Activated naive CD4-positive, alpha-beta T cell treated with anti-CD3 and anti-CD28 coated beads, Interleukin-2, amount 10 ng/mL, durations not matched to agents 7 days and 5 days (primary cell): ENCODE results near the gene CDC42SE2.
"Not testable (repeated sequence)": the region's sequence is repeated elsewhere in the genome, so short reads cannot be mapped to it uniquely, and the experiment has no call there.

Experiments
- CTCF ChIA-PET: fragments of 350-600 bp; sonication (Branson Sonifier 250); formaldehyde crosslinking; loops from one replicate; lab custom pipeline; 2021; ENCODE audit warnings: antibody characterized with exemption; lab: Charles Lee
- DNase-seq: peaks from one replicate; pipeline ENCODE4 v3.0.0-alpha.2; 2020
- H3K27ac Mint-ChIP-seq: one replicate; pipeline ENCODE4 v1.8.0; 2021; ENCODE audit warnings: mild to moderate bottlenecking, moderate library complexity, mixed read lengths
- H3K27me3 Mint-ChIP-seq: one replicate; pipeline ENCODE4 v1.8.0; 2021; ENCODE audit warnings: mild to moderate bottlenecking, mixed read lengths
- H3K36me3 Mint-ChIP-seq: one replicate; pipeline ENCODE4 v1.8.0; 2021; ENCODE audit warnings: mixed read lengths
- H3K4me1 Mint-ChIP-seq: one replicate; pipeline ENCODE4 v1.8.0; 2021; ENCODE audit warnings: mixed read lengths
- H3K4me3 Mint-ChIP-seq: one replicate; pipeline ENCODE4 v1.8.0; 2021; ENCODE audit warnings: mild to moderate bottlenecking, moderate library complexity, mixed read lengths
- H3K9me3 Mint-ChIP-seq: one replicate; pipeline ENCODE4 v1.8.0; 2021; ENCODE audit warnings: mixed read lengths

Gene CDC42SE2

GRCh38 chr5:131389869-131390265 is 126.0 kb downstream of the CDC42SE2 start:
- H3K4me3 Mint-ChIP-seq, result no peak overlapping the region
- H3K27ac Mint-ChIP-seq, result peak overlapping the region; percentile 80
- H3K36me3 Mint-ChIP-seq, result peaks cover 68% of the 10 kb centered on the region
- H3K9me3 Mint-ChIP-seq, result no peaks in the 10 kb centered on the region
- CTCF ChIA-PET, result no interaction called here
- peaks cover 71% of the 10 kb centered on the region for H3K4me1 Mint-ChIP-seq
- DNase-seq, result no peak
- H3K27me3 Mint-ChIP-seq, result no peaks in the 10 kb centered on the region

DNA sequence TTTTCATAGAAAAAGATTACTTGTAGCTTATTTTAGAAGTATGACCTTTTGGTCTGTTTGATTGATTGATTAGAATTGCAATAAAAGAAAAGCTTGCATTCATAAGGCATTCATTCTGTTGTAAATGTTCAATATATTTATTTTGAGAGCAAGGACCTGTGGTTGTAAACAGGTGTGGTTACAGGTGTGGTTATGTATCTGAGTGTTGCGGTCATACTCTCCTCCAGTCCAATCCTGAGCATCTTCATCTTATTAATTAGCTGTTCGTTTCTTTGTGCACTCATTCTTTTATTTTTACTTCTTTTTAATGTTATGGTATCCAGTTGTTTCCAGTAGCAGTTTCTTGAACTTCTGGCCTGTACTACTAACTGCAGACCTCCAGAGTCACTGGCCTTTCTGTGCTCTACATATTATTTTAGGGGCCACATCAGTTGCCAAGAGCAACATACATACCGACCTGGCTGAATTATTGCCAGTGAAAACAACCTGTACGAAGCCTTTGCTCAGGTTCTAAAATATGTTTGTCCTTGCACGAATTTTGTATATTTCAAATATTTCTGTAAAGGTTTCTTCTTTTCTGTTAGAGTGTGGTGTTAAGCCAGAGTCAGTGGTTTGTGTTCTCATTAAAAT is 128.7 kb downstream of the CDC42SE2 start:
- no peaks in the 10 kb centered on the region for H3K9me3 Mint-ChIP-seq
- H3K36me3 Mint-ChIP-seq, result peaks cover 74% of the 10 kb centered on the region
- CTCF ChIA-PET, result interaction anchor here (0.9 kb wide), 1 partner anchor 11 kb away, joined by 3 read pairs; no protein-coding TSS in a partner anchor
- H3K27ac Mint-ChIP-seq, result peak overlapping the region; percentile 89
- H3K27me3 Mint-ChIP-seq, result no peaks in the 10 kb centered on the region
- H3K4me1 Mint-ChIP-seq, result peaks cover 79% of the 10 kb centered on the region
- H3K4me3 Mint-ChIP-seq, result no peak overlapping the region
- no peak for DNase-seq

GRCh38 chr5:131393498-131393968 is 129.7 kb downstream of the CDC42SE2 start:
- H3K4me1 Mint-ChIP-seq, result peaks cover 79% of the 10 kb centered on the region
- DNase-seq, result no peak
- H3K27me3 Mint-ChIP-seq, result no peaks in the 10 kb centered on the region

GRCh38 chr5:131394128-131394527 is 130.3 kb downstream of the CDC42SE2 start:
- peak overlapping the region; percentile 55 for H3K4me3 Mint-ChIP-seq
- H3K9me3 Mint-ChIP-seq, result no peaks in the 10 kb centered on the region
- no peaks in the 10 kb centered on the region for H3K27me3 Mint-ChIP-seq
- peaks cover 83% of the 10 kb centered on the region for H3K36me3 Mint-ChIP-seq
- peak; percentile 57 for DNase-seq
- H3K4me1 Mint-ChIP-seq, result peaks cover 79% of the 10 kb centered on the region
- peak overlapping the region; percentile 89 for H3K27ac Mint-ChIP-seq
- CTCF ChIA-PET, result interaction anchor here (1.1 to 3.1 kb wide), 3 partner anchors 9 to 22 kb away, joined by 3 to 12 read pairs (median 5); no protein-coding TSS in a partner anchor

More at GRCh38 chr5:131393498-131393968, 129.7 kb downstream of the CDC42SE2 start:
- H3K36me3 Mint-ChIP-seq, result peaks cover 81% of the 10 kb centered on the region
- no peaks in the 10 kb centered on the region for H3K9me3 Mint-ChIP-seq
- CTCF ChIA-PET, result interaction anchor here (0.9 to 1.1 kb wide), 2 partner anchors 12 to 15 kb away, joined by 3 read pairs; no protein-coding TSS in a partner anchor
- H3K4me3 Mint-ChIP-seq, result peak overlapping the region; percentile 16
- peak overlapping the region; percentile 89 for H3K27ac Mint-ChIP-seq

GRCh38 chr5:131396015-131396414 is 132.2 kb downstream of the CDC42SE2 start:
- Mint-ChIP-seq H3K4me3 (no peak overlapping the region), H3K4me1 (peaks cover 66% of the 10 kb centered on the region), H3K36me3 (peaks cover 80% of the 10 kb centered on the region), H3K9me3 (peaks cover 3% of the 10 kb centered on the region), H3K27ac (peak overlapping the region; percentile 89), H3K27me3 (no peaks in the 10 kb centered on the region)
- peak; percentile 34 for DNase-seq
- CTCF ChIA-PET, result interaction anchor here (1.1 to 3.1 kb wide), 6 partner anchors 11 to 232 kb away, joined by 3 to 12 read pairs (median 5); no protein-coding TSS in a partner anchor

- H3K4me3 Mint-ChIP-seq, result no peak overlapping the region
- H3K4me1 Mint-ChIP-seq, result peaks cover 65% of the 10 kb centered on the region
- peaks cover 3% of the 10 kb centered on the region for H3K9me3 Mint-ChIP-seq
- CTCF ChIA-PET, result interaction anchor here (1.2 to 3.1 kb wide), 5 partner anchors 11 to 132 kb away, joined by 3 to 12 read pairs (median 6); no protein-coding TSS in a partner anchor
- H3K36me3 Mint-ChIP-seq, result peaks cover 81% of the 10 kb centered on the region
- H3K27ac Mint-ChIP-seq, result peak overlapping the region; percentile 89
- DNase-seq, result no peak
- H3K27me3 Mint-ChIP-seq, result no peaks in the 10 kb centered on the region
Observed at GRCh38 chr5:131396630-131397273, 132.9 kb downstream of the CDC42SE2 start.

DNA sequence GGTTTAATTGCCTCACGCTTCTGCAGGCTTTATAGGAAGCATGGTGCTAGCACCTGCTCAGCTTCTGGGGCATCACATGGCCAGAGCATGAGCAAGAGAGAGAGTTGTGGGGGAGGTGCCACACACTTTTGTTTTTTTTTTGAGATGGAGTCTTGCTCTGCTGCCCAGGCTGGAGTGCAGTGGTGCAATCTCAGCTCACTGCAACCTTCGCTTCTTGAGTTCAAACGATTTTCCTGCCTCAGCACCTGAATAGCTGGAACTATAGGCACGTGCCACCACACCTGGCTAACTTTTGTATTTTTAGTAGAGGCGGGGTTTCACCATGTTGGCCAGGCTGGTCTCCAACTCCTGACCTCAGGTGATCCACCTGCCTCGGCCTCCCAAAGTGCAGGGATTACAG is 135.2 kb downstream of the CDC42SE2 start:
- CTCF ChIA-PET, H3K4me3 Mint-ChIP-seq, H3K27me3 Mint-ChIP-seq, DNase-seq: not testable (repeated sequence)
- H3K9me3 Mint-ChIP-seq, result peaks cover 14% of the 10 kb centered on the region
- H3K4me1 Mint-ChIP-seq, result peaks cover 42% of the 10 kb centered on the region
- H3K27ac Mint-ChIP-seq, result peak overlapping the region; percentile 51
- H3K36me3 Mint-ChIP-seq, result peaks cover 83% of the 10 kb centered on the region

GRCh38 chr5:131400585-131400984 is 136.7 kb downstream of the CDC42SE2 start:
- no peak for DNase-seq
- H3K27ac Mint-ChIP-seq, result peak overlapping the region; percentile 2
- H3K27me3 Mint-ChIP-seq, result no peaks in the 10 kb centered on the region
- H3K4me1 Mint-ChIP-seq, result peaks cover 27% of the 10 kb centered on the region
- H3K36me3 Mint-ChIP-seq, result peaks cover 87% of the 10 kb centered on the region
- H3K4me3 Mint-ChIP-seq, result no peak overlapping the region
- CTCF ChIA-PET, result interaction anchor here (0.8 to 1.3 kb wide), 2 partner anchors 9 to 13 kb away, joined by 3 read pairs; no protein-coding TSS in a partner anchor
- H3K9me3 Mint-ChIP-seq, result peaks cover 14% of the 10 kb centered on the region

DNA sequence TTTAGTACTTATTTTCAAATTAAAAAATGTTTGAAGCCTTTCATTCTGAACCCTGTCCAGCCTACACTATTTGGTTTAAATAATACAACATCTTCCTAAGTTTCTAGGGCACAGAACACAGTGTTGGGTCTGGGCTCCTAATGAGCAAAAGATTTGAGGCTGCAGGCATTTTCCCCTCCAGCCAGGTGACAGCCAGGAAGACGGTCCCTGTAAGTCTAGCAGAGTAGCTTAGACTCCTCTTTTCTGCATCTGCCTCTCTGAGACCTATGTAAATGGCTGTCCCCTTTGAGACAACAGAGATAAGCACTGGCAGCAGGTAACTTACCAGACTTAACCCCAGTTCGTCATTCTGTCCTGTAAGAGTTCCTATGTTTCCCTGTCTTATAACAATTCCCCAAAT is 141.8 kb downstream of the CDC42SE2 start:
- Mint-ChIP-seq H3K36me3 (peaks cover 86% of the 10 kb centered on the region), H3K4me1 (peaks cover 2% of the 10 kb centered on the region), H3K27me3 (no peaks in the 10 kb centered on the region), H3K27ac (peak overlapping the region; percentile 5), H3K4me3 (no peak overlapping the region), H3K9me3 (peaks cover 17% of the 10 kb centered on the region)
- CTCF ChIA-PET, result interaction anchor here (1.4 kb wide), 1 partner anchor 9 kb away, joined by 3 read pairs; no protein-coding TSS in a partner anchor
- no peak for DNase-seq

- no peak overlapping the region for H3K4me3 Mint-ChIP-seq
- peaks cover 2% of the 10 kb centered on the region for H3K4me1 Mint-ChIP-seq
- peaks cover 85% of the 10 kb centered on the region for H3K36me3 Mint-ChIP-seq
- DNase-seq, result no peak
- peaks cover 14% of the 10 kb centered on the region for H3K9me3 Mint-ChIP-seq
- no peaks in the 10 kb centered on the region for H3K27me3 Mint-ChIP-seq
- CTCF ChIA-PET, result interaction anchor here (1.4 kb wide), 1 partner anchor 9 kb away, joined by 3 read pairs; no protein-coding TSS in a partner anchor
- H3K27ac Mint-ChIP-seq, result no peak overlapping the region
Observed at GRCh38 chr5:131406076-131406475, 142.2 kb downstream of the CDC42SE2 start.

DNA sequence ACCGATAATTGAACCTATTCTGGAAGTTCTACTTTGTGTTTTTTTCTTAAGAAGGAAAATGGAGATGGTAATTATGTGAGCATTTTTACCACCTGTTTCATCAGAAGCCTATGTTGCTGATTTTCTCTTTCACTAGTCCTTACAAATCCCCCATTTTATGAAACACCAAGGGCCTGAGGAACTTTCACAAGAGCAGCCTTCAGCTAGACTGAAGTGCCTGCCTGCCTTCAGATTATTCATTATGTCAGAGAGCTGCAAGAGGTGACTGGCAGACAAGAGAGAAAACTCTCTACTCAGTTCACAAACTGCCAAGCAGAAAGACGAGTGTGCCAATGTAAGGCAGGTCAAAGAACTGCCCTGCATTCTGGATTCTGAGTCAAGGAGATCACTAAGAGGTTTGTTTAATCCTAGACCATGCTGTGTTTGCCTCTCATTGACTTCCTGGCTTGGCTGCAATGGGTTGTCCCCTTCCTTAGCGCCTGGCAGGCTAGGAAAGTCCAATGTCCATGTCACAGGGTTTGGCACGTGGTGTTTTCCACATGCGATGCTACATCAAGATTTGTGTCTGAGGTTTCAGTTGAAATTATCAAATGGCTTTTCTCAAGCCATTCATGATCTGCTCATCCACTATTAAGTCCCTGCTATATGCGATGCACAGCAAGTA is 143.3 kb downstream of the CDC42SE2 start:
- Mint-ChIP-seq H3K36me3 (peaks cover 81% of the 10 kb centered on the region), H3K9me3 (peaks cover 12% of the 10 kb centered on the region), H3K4me3 (no peak overlapping the region), H3K27ac (peak overlapping the region; percentile 17), H3K27me3 (no peaks in the 10 kb centered on the region), H3K4me1 (peaks cover 2% of the 10 kb centered on the region)
- CTCF ChIA-PET, result interaction anchor here (0.7 to 1.5 kb wide), 2 partner anchors 21 to 182 kb away, joined by 4 read pairs; no protein-coding TSS in a partner anchor
- no peak for DNase-seq

DNA sequence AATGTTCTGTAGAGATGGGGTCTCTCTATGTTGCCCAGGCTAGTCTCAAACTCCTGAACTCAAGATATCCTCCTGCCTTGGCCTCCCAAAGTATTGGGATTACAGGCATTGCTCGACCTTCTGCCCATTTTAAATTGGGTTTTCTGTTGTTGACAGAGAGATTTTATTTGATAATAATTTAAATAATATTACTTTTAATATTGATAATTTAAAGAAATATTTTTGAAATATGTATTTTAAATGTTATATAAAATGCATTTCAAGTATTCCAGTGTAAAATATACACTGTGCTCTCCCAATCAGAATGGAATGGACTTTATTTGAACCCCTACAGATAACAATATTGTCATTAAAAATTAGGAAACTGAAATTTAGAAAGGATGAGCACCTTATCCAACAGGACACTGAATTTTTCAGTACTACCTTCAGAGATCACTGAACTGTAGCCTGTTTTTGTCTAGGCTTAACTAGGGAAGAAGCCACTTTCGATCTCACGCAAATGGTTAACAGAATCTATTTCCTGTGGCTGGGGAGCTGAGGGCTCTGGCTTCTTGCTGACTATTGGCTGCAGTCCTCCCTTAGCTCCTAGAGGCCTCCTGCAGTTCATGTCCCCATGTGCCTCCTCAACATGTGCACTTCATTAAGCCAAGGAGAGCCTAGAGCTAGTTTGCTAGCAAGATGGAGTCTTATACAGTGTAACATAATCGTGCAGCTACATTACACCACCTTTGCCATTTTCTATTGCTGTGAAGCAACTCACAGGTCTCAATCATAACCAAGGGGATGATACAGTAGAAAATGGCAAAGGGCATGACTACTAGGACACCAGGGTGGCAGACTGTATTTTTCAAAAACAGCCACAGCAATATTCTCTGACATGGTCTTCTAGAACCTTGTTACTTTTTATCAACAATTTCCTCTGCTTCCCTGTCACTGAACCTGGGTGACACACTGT is 150.0 kb downstream of the CDC42SE2 start:
- peaks cover 4% of the 10 kb centered on the region for H3K9me3 Mint-ChIP-seq
- no peaks in the 10 kb centered on the region for H3K27me3 Mint-ChIP-seq
- peaks cover 31% of the 10 kb centered on the region for H3K4me1 Mint-ChIP-seq
- CTCF ChIA-PET, result interaction anchor here (0.6 to 3.1 kb wide), 11 partner anchors 8 to 594 kb away, joined by 3 to 16 read pairs (median 4); no protein-coding TSS in a partner anchor
- DNase-seq, result peak; percentile 55
- peaks cover 45% of the 10 kb centered on the region for H3K36me3 Mint-ChIP-seq
- peak overlapping the region; percentile 82 for H3K27ac Mint-ChIP-seq
- no peak overlapping the region for H3K4me3 Mint-ChIP-seq

DNA sequence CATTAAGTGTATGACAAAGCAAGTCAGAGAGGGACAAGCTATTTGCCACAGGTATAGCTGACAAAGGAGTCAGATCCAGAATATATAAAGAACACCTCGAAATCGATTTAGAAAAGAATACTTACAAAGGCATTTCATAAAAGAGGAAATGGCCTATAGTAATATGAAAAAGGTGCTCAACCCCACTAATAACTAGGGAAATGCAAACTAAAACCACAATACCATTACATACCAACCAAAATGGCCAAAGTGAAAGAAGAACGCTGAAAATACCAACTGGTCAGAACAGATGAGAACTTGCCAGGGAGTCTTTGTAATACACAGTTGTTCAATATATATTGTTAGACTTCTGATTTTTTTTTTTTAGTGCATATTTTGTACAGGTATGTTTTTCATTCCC is 152.9 kb downstream of the CDC42SE2 start:
- Mint-ChIP-seq H3K9me3 (no peaks in the 10 kb centered on the region), H3K36me3 (peaks cover 32% of the 10 kb centered on the region), H3K4me3 (no peak overlapping the region), H3K27ac (no peak overlapping the region), H3K27me3 (no peaks in the 10 kb centered on the region), H3K4me1 (peaks cover 29% of the 10 kb centered on the region)
- no peak for DNase-seq
- CTCF ChIA-PET, result interaction anchor here (0.6 to 3.1 kb wide), 9 partner anchors 8 to 1307 kb away, joined by 3 to 16 read pairs (median 4); no protein-coding TSS in a partner anchor
